ENCODE results near the gene MED31. TPM values are rescaled to one million over a fixed set of nuclear protein-coding genes. Genes with fewer than 3 reads are reported as not detected.

MED31 gene
- total RNA-seq, 1 experiment from 2014 or later, result 10.6 TPM

- no peak overlapping the region for H3K27ac Mint-ChIP-seq
- no peak for TF ChIP-seq ATF6 (CRISPR knock-in tag; IDR thresholded peaks at IDR 0.05)
- no peak for TF ChIP-seq ZNF532 (CRISPR knock-in tag; IDR thresholded peaks at IDR 0.05; ENCODE audit: borderline replicate concordance)
- TF ChIP-seq FOXJ3 (CRISPR knock-in tag; IDR thresholded peaks at IDR 0.05; ENCODE audit: borderline replicate concordance), result no peak
- no peak for TF ChIP-seq ZNF138 (CRISPR knock-in tag; conservative IDR thresholded peaks at IDR 0.05)
- TF ChIP-seq ELF4 (CRISPR knock-in tag; IDR thresholded peaks at IDR 0.05; ENCODE audit: low read depth), result no peak
- no peak for TF ChIP-seq ZBTB43 (CRISPR knock-in tag; IDR thresholded peaks at IDR 0.05)
- no peak for TF ChIP-seq PRRX2 (CRISPR knock-in tag; IDR thresholded peaks at IDR 0.05)
- TF ChIP-seq MXD4 (CRISPR knock-in tag; IDR thresholded peaks at IDR 0.05; ENCODE audit: borderline replicate concordance), result no peak
- TF ChIP-seq ZNF121 (CRISPR knock-in tag; IDR thresholded peaks at IDR 0.05), result no peak
- no peak for TF ChIP-seq RELA (CRISPR knock-in tag; IDR thresholded peaks at IDR 0.05; ENCODE audit: borderline replicate concordance)
- TF ChIP-seq ATF1 (CRISPR knock-in tag; IDR thresholded peaks at IDR 0.05), result no peak
- no peak for TF ChIP-seq IRF1 (CRISPR knock-in tag; IDR thresholded peaks at IDR 0.05)
- no peak for TF ChIP-seq FOXP4 (CRISPR knock-in tag; IDR thresholded peaks at IDR 0.05)
- no peak for TF ChIP-seq ZNF671 (CRISPR knock-in tag; IDR thresholded peaks at IDR 0.05)
- TF ChIP-seq OVOL2 (CRISPR knock-in tag; IDR thresholded peaks at IDR 0.05; ENCODE audit: borderline replicate concordance), result no peak
These were observed 16.1 kb upstream of the MED31 start for GRCh38 chr17:6667516-6667915.

GRCh38 chr17:6666557-6666956 is 15.2 kb upstream of the MED31 start:
- Mint-ChIP-seq H3K27ac (no peak overlapping the region), H3K4me1 (peaks cover 12% of the 10 kb centered on the region), H3K4me3 (no peak overlapping the region), H3K9me3 (no peaks in the 10 kb centered on the region), H3K27me3 (ENCODE audit: low read depth) (peaks cover 36% of the 10 kb centered on the region), H3K36me3 (no peaks in the 10 kb centered on the region)
- DNase-seq (ENCODE audit: low spot score), result no peak
- ATAC-seq, result no peak
- TF ChIP-seq NR1H2 (CRISPR knock-in tag; IDR thresholded peaks at IDR 0.05), result no peak
- TF ChIP-seq CREB1 (CRISPR knock-in tag; IDR thresholded peaks at IDR 0.05), result no peak
- no peak for TF ChIP-seq ZNF396 (CRISPR knock-in tag; IDR thresholded peaks at IDR 0.05; ENCODE audit: borderline replicate concordance)
- POLR2A ChIA-PET, result no interaction called here
- CTCF ChIA-PET, result interaction anchor here (0.5 to 3.0 kb wide), 26 partner anchors 9 to 355 kb away, joined by 3 to 31 read pairs (median 4); partner anchors contain the start of genes FBXO39, SLC13A5 and TEKT1

More at GRCh38 chr17:6667516-6667915, 16.1 kb upstream of the MED31 start:
- Mint-ChIP-seq H3K9me3 (no peaks in the 10 kb centered on the region), H3K36me3 (no peaks in the 10 kb centered on the region), H3K4me3 (no peak overlapping the region), H3K27me3 (ENCODE audit: low read depth) (peaks cover 36% of the 10 kb centered on the region), H3K4me1 (peaks cover 12% of the 10 kb centered on the region)
- CTCF ChIA-PET, result interaction anchor here (0.9 to 3.0 kb wide), 4 partner anchors 33 to 226 kb away, joined by 5 to 31 read pairs (median 24); partner anchors contain the start of gene SLC13A5
- ATAC-seq (no peak), DNase-seq (ENCODE audit: low spot score) (no peak)
- POLR2A ChIA-PET, result interaction anchor here (0.7 kb wide), 1 partner anchor 156 kb away, joined by 3 read pairs; no protein-coding TSS in a partner anchor
